DMS114 treated with DMSO at 0.1 percent for 48 hours (cell line): ENCODE data around the gene PSMG2.
"Not testable (repeated sequence)": the region's sequence is repeated elsewhere in the genome, so short reads cannot be mapped to it uniquely, and the experiment has no call there.

ENCODE experiments used
- DNase-seq: peaks from one replicate; lab custom pipeline; 2025; ENCODE audit not compliant: unreplicated experiment; lab: John Stamatoyannopoulos, UW

The PSMG2 gene

DNA sequence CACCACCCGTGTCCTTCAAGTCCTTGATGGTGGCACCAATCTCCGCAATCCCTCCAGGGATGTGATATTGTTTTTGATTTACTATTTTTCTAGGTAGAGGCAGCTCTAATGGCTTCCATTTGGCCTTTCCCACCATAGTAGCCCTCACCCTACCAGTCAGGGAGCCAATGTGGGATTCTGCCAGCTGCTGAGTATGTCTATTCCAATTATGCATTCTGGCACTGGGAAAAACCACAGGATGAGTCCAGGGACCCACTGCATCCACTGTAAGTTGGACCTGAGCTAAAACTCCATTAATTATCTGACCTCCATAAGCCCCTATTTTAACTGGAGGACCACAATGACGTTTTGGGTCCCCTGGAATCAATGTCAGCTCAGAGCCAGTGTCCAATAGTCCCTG lies 55.7 kb downstream of the PSMG2 start:
- not testable (repeated sequence) for DNase-seq

DNA sequence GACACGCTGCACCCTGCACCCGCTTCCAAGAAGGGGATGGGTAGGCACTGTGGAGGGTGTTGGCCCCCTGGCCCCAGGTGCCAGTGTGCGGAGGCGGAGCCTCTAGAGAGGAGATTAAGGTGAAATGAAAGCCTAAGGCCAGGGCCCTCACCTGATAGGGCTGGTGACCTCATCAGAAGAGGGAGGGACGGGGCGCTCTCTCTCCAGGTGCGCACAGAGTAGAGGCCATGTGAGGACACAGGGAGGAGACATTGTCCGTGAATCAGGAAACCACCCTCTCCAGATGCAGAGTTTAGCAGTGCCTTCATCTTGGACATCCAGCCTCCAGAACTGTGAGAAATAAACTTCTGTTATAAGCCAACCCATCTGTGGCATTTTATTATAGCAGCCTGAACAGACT lies 62.3 kb downstream of the PSMG2 start:
- DNase-seq, result no peak

DNA sequence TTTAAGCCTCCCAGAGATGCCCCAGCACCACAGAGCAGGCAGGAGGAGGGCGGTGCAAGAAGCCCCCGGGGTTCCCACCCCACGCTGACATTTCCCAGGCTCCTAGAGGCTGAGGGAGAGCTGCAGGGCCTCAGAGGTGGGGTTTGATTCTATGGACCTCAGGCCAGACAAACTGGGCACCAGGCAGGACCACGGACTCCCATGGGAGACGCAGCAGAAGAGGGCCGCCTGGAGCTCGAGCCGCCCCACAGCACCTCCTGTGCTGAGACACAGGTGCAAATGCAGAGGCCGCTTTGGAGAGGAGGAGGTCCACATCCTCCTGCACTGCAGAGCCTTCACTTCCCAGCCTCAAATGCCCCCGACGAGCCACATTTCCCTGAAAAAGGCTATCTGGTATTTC lies 62.7 kb downstream of the PSMG2 start:
- DNase-seq, result no peak

DNA sequence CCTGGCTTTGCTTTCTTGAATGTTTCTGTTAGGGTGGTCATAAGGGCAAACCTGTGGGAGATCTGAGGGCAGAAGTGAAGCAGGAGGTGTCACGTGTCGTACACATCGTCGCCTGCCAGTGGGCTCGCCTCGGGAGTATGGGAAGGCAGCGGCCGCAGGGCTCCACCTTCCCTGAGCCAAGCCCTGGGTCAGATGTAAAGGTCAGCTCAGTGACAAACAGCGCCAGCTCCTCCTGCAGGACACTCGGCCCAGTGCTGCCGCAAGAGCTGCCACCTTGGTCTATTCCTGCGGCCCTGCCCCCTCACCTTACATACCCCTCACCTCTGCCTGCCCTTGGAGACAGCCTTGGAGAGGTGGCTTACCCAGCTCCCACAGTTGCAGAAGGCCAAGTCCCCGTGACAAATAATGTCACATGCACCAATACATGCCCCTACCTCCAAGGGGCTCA lies 64.2 kb downstream of the PSMG2 start:
- DNase-seq, result no peak

DNA sequence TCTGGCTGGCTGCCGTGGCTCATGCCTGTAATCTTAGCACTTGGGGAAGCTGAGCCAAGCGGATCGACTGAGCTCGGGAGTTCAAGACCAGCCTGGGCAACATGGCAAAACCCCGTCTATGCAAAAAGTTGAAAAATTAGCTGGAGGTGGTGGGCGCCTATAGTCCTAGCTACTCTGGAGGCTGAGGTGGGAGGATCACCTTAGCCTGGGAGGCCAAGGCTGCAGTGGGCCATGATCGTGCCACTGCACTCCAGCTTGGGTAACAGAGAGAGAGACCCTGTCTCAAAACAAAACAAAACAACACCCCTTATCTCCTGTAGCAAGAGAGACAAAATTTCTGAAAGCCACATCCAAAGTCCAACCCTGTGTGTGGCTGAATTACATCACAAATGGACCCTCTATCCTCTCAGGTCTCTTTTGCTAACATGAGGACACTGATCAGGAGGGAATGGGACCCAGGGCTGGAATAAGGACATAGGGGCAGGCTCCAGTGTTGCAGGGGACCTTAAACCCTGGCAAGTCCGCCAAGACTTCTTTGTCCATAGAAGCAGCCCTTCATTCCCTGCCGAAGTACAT lies 64.8 kb downstream of the PSMG2 start:
- DNase-seq, result no peak

DNA sequence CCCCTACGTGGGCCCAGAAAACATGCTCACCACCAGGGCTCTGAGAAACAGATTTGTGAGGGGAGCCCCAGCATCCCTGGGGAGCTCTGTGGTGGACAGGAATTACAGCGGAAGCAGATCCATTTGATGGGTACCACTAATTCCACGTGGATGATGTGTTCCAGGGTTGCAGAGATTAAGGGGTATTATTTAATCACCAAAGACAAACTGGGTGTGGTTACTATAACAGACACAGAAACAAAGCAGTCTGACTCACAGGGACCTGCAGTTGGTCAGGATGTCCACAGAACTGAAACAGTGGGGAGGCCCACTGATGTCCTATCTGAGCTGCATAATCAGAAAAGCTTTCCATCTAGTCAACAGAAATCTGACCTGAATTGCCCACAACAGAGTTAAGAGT lies 65.8 kb downstream of the PSMG2 start:
- DNase-seq, result no peak

DNA sequence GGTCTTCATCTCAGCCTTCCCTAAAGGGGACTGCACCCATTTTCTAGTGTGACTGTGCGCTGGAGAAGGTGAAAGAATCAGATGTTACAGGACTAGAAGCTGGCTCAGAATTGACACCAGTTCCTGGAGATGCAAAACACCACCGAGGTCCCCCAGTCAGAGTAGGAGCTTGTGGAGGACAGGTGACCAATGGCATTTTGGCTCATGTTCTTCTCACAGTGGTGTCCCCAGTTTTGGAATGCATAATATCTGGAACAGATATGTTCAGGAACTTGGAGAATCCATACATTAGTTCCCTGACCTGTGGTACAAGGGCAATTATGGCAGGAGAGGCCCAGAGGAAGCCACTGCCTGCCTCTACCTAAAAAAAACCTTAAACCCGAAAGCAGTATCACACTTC lies 66.3 kb downstream of the PSMG2 start:
- DNase-seq, result no peak

DNA sequence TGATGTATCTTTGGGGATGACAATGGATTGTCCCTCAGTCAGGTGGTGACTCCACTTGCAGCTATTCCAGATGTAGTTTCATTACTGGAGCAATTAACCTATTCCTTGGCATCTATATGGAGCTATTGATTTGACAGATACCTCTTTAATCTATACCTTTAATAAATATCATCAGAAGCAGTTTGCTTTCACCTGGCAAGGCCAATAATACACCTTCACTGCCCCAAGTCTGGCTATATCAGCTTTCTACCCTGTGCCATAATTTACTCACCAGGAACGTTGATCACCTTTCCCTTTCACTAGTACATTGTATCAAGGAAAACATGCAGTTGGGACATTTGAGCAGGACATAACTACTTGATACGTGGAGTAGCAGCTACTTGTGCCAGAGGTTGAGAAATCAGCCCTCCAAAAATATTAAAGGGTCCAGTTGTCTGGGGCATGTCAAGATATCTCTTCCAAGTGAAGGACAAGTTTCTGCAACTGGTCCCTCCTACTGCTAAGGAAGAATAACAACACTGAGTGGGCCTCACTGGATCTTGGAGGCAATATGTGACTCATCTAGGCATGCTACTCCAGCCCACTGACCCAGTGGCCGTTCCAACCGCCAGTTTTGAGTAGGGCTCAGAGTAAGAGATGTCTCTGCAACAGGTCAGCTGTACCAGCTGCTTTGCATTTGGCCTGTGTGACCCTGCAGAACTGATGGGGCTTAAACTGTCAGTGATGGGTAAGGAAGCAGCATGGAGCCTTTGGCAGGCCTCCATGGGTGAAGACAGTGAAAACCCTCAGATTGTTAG lies 67.0 kb downstream of the PSMG2 start:
- DNase-seq, result no peak

DNA sequence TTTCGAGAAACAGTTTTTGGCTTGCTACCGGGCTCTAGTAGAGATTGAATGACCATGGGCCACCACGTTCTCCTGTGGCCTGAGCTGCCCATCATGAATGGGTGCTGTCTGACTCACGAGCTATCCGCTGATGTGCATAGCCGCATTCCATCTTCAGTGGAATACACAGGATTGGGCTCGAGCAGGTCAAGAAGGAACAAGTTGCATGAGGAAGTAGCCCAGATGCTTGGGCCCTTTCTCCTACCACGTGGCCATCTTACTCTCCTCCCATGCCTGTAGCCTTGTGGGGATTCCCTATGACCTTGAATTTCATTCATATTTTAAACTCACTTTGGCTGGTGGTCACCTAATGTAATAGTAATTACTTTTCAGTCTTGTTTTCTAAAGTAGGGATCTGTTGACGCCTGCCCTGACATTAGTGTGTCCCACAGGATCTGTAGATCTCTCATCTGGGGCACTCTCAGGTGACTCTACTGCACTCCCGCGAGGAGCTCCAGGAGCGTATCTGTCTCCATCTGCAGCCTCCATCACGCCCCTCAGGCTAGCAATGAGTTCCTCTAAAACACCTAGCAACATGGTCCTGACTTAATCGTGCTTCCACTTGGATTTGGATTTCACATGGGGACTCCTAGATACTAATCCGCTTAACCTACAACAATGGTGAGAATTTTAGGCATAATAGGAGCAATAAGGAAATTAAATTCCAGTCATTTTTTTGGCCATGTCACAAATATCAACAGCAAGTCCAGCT lies 67.8 kb downstream of the PSMG2 start:
- DNase-seq, result no peak

DNA sequence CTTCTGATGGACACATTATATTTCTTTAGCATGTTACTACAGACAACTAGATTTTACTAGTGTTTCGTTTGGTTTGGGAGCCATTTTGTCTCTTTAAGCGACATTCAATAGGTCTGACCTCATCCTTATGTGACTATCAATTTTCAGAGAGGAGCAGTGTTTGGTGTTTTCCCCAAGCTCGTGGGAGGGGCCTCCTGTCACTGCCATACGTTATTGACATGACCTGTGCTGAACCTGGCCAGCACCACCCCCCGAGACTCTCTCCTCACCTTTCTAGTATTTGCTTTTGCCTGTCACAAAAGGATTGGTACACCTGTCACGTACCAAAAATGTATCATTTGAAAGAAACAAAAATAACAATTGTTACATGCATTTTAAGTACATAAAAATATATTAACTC lies 69.3 kb downstream of the PSMG2 start:
- DNase-seq, result no peak

DNA sequence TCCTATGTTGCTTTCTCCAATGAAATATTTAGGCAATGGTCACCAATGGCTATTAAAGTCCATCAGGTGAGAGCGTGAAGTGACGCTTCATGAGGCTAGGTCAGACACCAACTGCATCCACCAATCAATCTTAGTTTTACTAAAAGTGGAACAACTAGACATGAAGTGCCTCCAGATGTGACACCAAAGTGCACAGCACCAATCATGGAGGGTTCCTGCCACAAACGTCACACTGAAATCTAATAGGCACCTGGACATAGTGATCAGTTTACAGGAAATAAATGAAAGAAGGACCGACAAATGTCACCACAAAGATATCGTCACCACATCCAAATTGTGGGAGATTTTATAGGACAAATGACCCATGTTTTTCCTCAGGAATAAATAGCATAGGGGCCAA lies 70.5 kb downstream of the PSMG2 start:
- no peak for DNase-seq

DNA sequence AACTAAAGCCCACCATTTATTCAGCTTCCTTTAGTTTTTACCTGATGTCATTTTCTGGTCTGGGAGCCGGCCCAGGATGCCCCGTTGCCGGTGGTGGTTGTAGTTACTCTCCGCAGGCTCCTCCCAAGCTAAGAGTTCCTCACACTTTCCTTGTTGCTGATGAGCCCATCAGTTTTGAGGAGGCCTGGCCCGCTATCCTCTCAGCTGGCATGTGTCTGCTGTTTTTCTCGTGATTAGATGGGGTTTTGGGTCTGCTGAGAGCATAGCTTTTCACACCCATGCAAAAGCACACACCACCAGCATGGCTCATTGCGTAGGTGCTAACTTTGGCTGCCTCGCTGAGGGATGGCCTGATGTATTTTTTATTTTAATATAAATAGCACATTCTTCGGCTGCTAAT lies 72.1 kb downstream of the PSMG2 start:
- DNase-seq, result no peak
